GM18520 (cell line): ENCODE data around the gene AQP6.

Experiments used
- ATAC-seq: cut with Tn5 transposase; IDR thresholded peaks from one replicate; pipeline ENCODE4 v1.9.1; 2021; ENCODE audit not compliant: unreplicated experiment

The AQP6 gene

GRCh38 chr12:49972641-49973360 is at the start of gene AQP6:
Gene AQP6 (plus strand): TSS chr12:49972947. CDS start chr12:49973174, 227 bp downstream.
- no peak for ATAC-seq

GRCh38 chr12:49923035-49923644 is 49.6 kb upstream of the AQP6 start:
- ATAC-seq = no peak

- ATAC-seq = no peak
Observed at GRCh38 chr12:49923880-49924556, 48.7 kb upstream of the AQP6 start.

GRCh38 chr12:49924628-49925246 is 48.0 kb upstream of the AQP6 start:
- no peak for ATAC-seq

GRCh38 chr12:49925433-49926204 is 47.1 kb upstream of the AQP6 start:
- ATAC-seq = no peak

GRCh38 chr12:49928471-49928870 is 44.3 kb upstream of the AQP6 start:
- no peak for ATAC-seq

GRCh38 chr12:49929581-49929980 is 43.2 kb upstream of the AQP6 start:
- no peak for ATAC-seq

GRCh38 chr12:49930515-49931288 is 42.0 kb upstream of the AQP6 start:
- no peak for ATAC-seq

- ATAC-seq = no peak
Observed at GRCh38 chr12:49932023-49932422, 40.7 kb upstream of the AQP6 start.

- ATAC-seq = no peak
Observed at GRCh38 chr12:49932533-49933130, 40.1 kb upstream of the AQP6 start.

- no peak for ATAC-seq
Observed at GRCh38 chr12:49933796-49934195, 39.0 kb upstream of the AQP6 start.

GRCh38 chr12:49934505-49934904 is 38.2 kb upstream of the AQP6 start:
- no peak for ATAC-seq

- ATAC-seq = no peak
Observed at GRCh38 chr12:49936925-49937324, 35.8 kb upstream of the AQP6 start.

GRCh38 chr12:49937639-49938300 is 35.0 kb upstream of the AQP6 start:
- no peak for ATAC-seq

- ATAC-seq = no peak
Observed at GRCh38 chr12:49939307-49939706, 33.4 kb upstream of the AQP6 start.

- no peak for ATAC-seq
Observed at GRCh38 chr12:49939707-49940106, 33.0 kb upstream of the AQP6 start.

- ATAC-seq = no peak
Observed at GRCh38 chr12:49941556-49942511, 30.9 kb upstream of the AQP6 start.

GRCh38 chr12:49942512-49942893 is 30.2 kb upstream of the AQP6 start:
- ATAC-seq = no peak
